ENCODE results near the gene MYO16.
"Not testable (repeated sequence)": the region's sequence is repeated elsewhere in the genome, so short reads cannot be mapped to it uniquely, and the experiment has no call there.

Gene MYO16

DNA sequence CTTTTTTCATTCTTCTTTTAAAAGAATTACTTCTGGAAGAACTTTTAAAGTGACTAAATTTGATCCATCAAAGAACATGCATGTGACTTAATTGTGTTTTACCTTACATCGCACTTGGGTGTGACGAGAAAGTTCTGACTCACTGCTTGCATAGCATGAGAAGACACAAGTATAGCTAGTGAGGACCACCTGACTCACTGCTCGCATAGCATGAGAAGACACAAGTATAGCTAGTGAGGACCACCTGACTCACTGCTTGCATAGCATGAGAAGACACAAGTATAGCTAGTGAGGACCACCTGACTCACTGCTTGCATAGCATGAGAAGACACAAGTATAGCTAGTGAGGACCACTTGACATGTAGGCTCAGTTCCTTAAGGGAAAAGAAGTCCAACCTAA, 362.0 kb downstream of the MYO16 start:
- not testable (repeated sequence) for DNase-seq

DNA sequence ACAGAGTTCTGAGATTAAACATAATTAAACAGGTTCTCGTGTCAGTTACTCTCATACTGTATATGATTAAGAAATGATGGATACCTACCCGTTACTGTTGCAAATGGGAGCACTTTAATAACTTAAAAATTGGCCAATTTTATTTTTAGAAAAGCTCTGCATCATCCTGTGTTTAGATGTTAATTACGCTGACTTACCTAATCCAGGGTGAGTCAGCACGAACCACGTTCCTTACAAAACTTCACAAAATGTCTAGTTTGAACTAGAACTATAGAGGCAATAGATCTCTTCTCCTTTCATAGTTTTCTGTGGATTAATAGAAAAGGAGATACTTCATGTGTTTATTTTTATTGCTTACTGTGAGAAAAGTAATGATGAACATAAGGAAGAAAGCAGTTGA, 363.9 kb downstream of the MYO16 start:
- no peak for DNase-seq

DNA sequence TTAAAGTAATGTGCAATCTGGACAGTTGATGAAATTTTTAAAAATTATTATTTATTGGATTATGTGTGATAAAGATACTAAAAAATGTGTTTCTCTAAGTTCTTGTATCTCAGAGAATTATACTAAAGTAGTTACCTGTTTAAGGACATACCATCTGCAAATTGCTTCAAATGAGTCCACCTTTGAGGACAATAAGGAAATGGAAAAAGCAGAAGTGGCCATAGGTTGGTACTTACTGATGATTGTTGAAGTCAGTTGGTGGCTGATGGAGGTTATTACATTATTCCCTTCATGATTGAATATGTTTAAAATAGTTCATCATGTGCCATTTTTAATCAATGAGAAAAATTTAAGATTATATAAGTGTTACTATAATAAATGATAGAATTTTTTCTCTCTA, 367.0 kb downstream of the MYO16 start:
- no peak for DNase-seq

GRCh38 chr13:109000207-109000606, 370.8 kb downstream of the MYO16 start:
- DNase-seq = no peak

- DNase-seq = no peak
These were observed 373.5 kb downstream of the MYO16 start for GRCh38 chr13:109002934-109003333.

- DNase-seq = no peak
These were observed 378.5 kb downstream of the MYO16 start for GRCh38 chr13:109007946-109008345.

DNA sequence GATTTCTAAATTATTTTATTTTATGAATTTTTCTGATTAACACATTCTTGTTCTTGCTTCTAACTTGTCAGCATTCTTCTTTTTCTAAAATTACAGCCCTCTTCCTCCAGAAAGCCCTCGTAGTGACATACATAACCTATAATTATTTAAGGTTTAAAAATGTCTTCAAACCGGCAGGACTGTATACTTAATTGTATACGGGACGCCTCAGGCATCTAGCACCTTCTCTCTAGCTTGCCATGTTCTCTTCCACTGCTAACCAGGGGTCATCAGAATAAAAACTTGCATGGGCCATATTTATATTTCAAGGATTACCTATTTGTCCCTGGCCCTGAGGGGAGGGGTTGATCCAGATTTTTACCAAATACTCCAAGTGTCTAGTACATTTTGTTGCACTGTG, 380.3 kb downstream of the MYO16 start:
- DNase-seq = no peak

DNA sequence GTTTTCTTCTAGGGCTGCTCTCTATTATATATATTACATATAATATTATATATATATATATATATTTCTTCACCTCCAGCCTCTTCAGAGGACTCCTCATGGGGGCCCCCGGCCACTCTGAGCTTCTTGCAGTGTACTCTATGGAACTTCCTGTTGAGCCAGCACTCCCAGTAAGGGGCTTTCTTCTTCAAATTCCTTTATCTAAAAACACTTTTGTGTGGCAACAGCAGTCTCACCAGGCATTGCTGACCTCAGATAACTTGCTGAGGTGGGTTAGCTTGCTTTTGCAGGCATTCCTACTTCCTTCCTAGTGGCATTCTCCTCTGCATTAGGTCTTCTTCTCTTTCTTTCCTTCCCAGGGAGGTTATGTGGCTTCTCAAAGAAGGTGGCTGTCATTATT, 381.5 kb downstream of the MYO16 start:
- no peak for DNase-seq

- no peak for DNase-seq
These were observed 382.7 kb downstream of the MYO16 start for GRCh38 chr13:109012115-109012514.

GRCh38 chr13:109021558-109021957, 392.1 kb downstream of the MYO16 start:
- DNase-seq = no peak

- no peak for DNase-seq
These were observed 395.2 kb downstream of the MYO16 start for GRCh38 chr13:109024611-109025010.

- DNase-seq = no peak
These were observed 396.9 kb downstream of the MYO16 start for GRCh38 chr13:109026266-109026665.

DNA sequence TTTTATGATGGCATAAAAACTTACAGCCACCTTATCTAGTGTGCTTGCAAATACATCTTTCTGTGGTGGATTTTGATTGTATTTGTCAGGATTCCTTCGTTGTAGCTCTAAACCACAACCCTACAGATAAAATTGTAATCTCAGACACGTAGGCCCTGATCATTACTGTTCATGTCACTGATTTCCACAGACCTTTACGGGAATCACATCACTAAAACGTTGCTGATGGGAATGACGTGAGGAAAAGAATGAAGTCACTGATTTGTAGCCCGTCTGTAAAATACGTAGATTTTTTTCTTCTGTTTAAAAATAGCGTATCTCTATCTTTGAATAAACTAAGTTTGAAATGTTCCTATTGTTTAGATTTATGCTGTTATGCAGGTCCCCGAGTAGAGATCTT, 399.2 kb downstream of the MYO16 start:
- no peak for DNase-seq

DNA sequence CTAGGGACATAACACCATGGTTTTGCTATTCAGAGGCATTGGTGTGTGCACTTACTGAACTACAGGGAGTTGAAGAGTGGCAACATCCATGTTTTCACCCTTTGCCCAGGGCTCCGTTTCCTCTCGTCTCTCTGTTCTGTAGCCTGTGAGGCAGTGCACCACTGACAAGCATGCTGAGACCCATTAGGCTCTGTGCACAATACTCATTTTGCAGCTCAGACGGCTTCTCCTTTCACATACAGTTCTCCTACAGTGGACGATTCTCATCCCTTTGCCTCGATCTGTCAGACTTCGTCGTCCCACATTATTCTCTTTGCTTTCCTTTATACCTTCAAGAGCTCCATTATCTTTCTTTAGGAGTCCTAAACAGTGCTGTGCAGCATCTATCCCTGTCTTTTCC, 403.7 kb downstream of the MYO16 start:
- DNase-seq = no peak

DNA sequence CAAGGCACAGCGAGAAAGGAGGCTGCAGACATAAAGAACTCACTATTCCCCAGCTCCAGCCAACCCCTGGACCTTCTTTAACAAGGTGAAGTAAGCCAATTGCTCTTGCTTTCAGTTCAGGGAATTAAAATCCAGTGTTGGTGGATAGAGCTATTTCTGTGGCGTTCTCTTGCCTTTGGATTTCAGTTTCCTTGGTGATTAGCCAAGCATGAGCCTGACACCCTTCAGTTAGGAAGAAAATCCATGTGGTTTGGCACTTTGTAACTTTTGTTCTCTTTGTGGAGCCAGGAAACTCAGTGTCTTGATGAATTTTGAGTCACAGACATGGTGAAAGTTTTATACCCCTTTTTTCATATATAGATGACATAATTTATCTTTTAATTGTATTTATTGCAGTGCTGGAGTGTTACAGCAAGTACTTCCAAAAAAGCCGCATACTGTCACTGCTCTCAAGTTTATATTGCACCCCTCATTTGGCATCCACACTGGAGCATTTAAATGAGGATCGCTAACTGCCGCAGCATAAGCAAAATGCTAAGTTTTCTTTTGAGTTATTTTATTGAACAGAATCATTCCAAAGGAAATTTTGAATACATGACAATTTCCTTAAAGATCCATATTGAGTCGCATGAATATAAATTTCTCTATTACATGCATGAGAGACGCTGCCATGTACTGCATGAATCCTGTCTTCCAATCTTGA, 406.8 kb downstream of the MYO16 start:
- no peak for DNase-seq

DNA sequence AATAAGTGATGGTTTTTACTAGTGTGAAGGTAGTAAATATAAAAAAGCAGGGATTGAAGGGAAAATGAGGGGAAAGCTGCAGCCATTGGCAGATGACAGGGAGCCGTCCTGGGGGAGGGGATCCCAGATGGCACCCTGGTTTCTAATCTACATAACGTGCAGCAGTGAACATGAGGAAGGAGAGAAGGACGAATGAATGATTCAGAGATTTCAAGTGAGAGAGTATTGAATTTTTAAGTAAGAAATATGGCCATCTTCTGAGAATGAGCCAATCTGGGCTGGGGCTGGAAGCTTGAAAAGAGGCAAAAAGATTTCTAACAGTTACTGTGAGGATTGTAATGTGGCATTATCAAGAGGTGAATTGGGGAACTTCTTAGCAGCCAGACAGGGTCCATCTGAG, 414.2 kb downstream of the MYO16 start:
- DNase-seq = no peak

- DNase-seq = no peak
These were observed 426.4 kb downstream of the MYO16 start for GRCh38 chr13:109055850-109056249.

- DNase-seq = no peak
These were observed 428.7 kb downstream of the MYO16 start for GRCh38 chr13:109058087-109058486.

DNA sequence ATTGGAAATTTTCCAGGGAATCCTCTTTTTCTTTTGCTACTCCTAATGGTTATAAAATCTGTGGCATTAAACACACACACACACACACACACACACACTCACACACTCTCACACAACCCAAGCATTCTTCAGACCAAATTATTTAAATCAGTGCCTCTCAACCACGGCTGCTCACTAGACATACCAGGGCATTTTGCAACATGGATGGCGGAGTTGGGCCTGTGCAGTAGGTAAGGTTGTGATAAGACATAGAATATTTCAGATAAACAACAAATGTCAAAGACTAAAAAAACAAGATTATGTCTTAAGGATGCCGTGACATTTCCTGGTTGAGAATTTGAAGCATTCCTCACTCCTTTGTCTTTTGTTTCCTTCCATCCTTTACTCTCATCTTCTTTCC, 443.1 kb downstream of the MYO16 start:
- DNase-seq = no peak

- DNase-seq = no peak
These were observed 445.0 kb downstream of the MYO16 start for GRCh38 chr13:109074436-109074835.

GRCh38 chr13:109074853-109075252, 445.4 kb downstream of the MYO16 start:
- no peak for DNase-seq

- no peak for DNase-seq
These were observed 458.7 kb downstream of the MYO16 start for GRCh38 chr13:109087916-109088623.

DNA sequence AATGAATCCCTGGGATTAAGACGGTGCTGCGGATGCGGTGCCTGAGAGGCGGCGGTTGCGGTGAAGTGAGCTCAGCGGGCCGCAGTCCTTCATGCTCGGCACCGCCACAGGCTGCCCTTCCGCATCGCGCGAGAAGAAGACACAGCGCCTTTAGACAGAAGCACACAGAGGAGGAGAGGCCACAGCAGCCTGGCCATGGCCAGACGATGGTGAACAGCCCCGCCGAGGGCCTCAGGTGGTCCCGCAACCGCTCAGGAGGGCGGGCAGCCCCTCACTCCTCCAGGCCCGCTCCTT, 459.2 kb downstream of the MYO16 start:
- DNase-seq = no peak

- DNase-seq = no peak
These were observed 461.4 kb downstream of the MYO16 start for GRCh38 chr13:109090796-109091195.

- DNase-seq = no peak
These were observed 461.8 kb downstream of the MYO16 start for GRCh38 chr13:109091249-109091648.
